Subcutaneous abdominal adipose tissue (tissue), 5 donors: ENCODE results near the gene STK16.

Experiments
- H3K27ac ChIP-seq: one replicate; pipeline ENCODE4 v1.7.0; 2013; ENCODE audit warnings: low read depth, mild to moderate bottlenecking, inconsistent platforms, low read length, moderate library complexity
- H3K27me3 ChIP-seq, 5 donors: one replicate each; pipeline ENCODE4 v1.7.0; 2013; ENCODE audit warnings: low read length in 5 of 5, inconsistent platforms in 1 of 5; ENCODE audit not compliant: control insufficient read depth in 5 of 5, insufficient read depth in 4 of 5
- H3K36me3 ChIP-seq, 5 donors: one replicate each; pipeline ENCODE4 v1.7.0; 2013; ENCODE audit warnings: low read length in 5 of 5; ENCODE audit not compliant: control insufficient read depth in 5 of 5, insufficient read depth in 5 of 5
- H3K4me1 ChIP-seq, 5 donors: one replicate each; pipeline ENCODE4 v1.7.0; 2013; ENCODE audit warnings: low read length in 5 of 5, mild to moderate bottlenecking in 3 of 5, moderate library complexity in 1 of 5; ENCODE audit not compliant: control insufficient read depth in 5 of 5, insufficient read depth in 5 of 5
- H3K4me3 ChIP-seq, 5 donors: one replicate each; pipeline ENCODE4 v1.7.0; 2013; ENCODE audit warnings: low read length in 5 of 5, low read depth in 1 of 5
- H3K9ac ChIP-seq, 5 donors: one replicate each; pipeline ENCODE4 v1.7.0; 2013; ENCODE audit warnings: low read length in 5 of 5, mild to moderate bottlenecking in 4 of 5, moderate library complexity in 3 of 5
- H3K9me3 ChIP-seq, 5 donors: one replicate each; pipeline ENCODE4 v1.7.0; 2013; ENCODE audit warnings: low read length in 5 of 5; ENCODE audit not compliant: control insufficient read depth in 5 of 5
- donor health status: healthy.
- donor health status: healthy.
- donor health status: healthy.
- donor health status: healthy.
- donor health status: healthy.

Gene STK16

GRCh38 chr2:219279151-219279915 is 34.1 kb downstream of the STK16 start, which contains the start of gene DNAJB2:
Gene DNAJB2, plus strand, starts transcription at chr2:219279366. Its CDS starts 468 bp downstream, at chr2:219279834.
- Histone ChIP-seq H3K27ac (peak within 1 kb of the TSS; percentile 95), H3K4me1 (peaks cover 6 to 30% (median 26%) of the 10 kb centered on the region in 5 donors)

GRCh38 chr2:219279916-219280516 is 34.7 kb downstream of the STK16 start:
- Histone ChIP-seq H3K4me1 (peaks cover 6 to 30% (median 26%) of the 10 kb centered on the region in 5 donors), H3K27me3 (no peaks in the 10 kb centered on the region), H3K4me3 (peak overlapping the region; percentile 67 to 90 (median 82)), H3K9me3 (no peaks in the 10 kb centered on the region), H3K27ac (peak overlapping the region; percentile 95), H3K9ac (peak overlapping the region; percentile 67 to 92 (median 74)), H3K36me3 (peaks cover 0 to 47% (median 45%) of the 10 kb centered on the region in 5 donors)

More at GRCh38 chr2:219279151-219279915, 34.1 kb downstream of the STK16 start, which contains the start of gene DNAJB2:
- H3K9ac ChIP-seq: peak within 1 kb of the TSS; percentile 70 to 92 (median 81)
- no peaks in the 10 kb centered on the region for H3K27me3 ChIP-seq
- peak within 1 kb of the TSS; percentile 67 to 90 (median 82) for H3K4me3 ChIP-seq
- H3K36me3 ChIP-seq: peaks cover 0 to 41% (median 38%) of the 10 kb centered on the region in 5 donors
- no peaks in the 10 kb centered on the region for H3K9me3 ChIP-seq

GRCh38 chr2:219280651-219281050 is 35.4 kb downstream of the STK16 start:
- peak overlapping the region in 1 of 5 donors; percentile 82 for H3K4me3 ChIP-seq
- no peaks in the 10 kb centered on the region for H3K27me3 ChIP-seq
- peaks cover 6 to 31% (median 29%) of the 10 kb centered on the region in 5 donors for H3K4me1 ChIP-seq
- H3K27ac ChIP-seq: peak overlapping the region; percentile 95
- peaks cover 0 to 53% (median 51%) of the 10 kb centered on the region in 5 donors for H3K36me3 ChIP-seq
- H3K9ac ChIP-seq: no peak overlapping the region
- no peaks in the 10 kb centered on the region for H3K9me3 ChIP-seq

GRCh38 chr2:219281588-219281987 is 36.3 kb downstream of the STK16 start:
- H3K27ac ChIP-seq: no peak overlapping the region
- no peaks in the 10 kb centered on the region for H3K27me3 ChIP-seq
- peaks cover 6 to 38% (median 35%) of the 10 kb centered on the region in 5 donors for H3K4me1 ChIP-seq
- H3K9ac ChIP-seq: no peak overlapping the region
- H3K4me3 ChIP-seq: no peak overlapping the region
- peaks cover 0 to 60% (median 53%) of the 10 kb centered on the region in 5 donors for H3K36me3 ChIP-seq
- no peaks in the 10 kb centered on the region for H3K9me3 ChIP-seq

GRCh38 chr2:219282375-219282774 is 37.1 kb downstream of the STK16 start:
- Histone ChIP-seq H3K4me3 (no peak overlapping the region), H3K27ac (no peak overlapping the region), H3K9ac (no peak overlapping the region), H3K36me3 (peaks cover 0 to 63% (median 53%) of the 10 kb centered on the region in 5 donors), H3K9me3 (no peaks in the 10 kb centered on the region), H3K27me3 (no peaks in the 10 kb centered on the region), H3K4me1 (peaks cover 6 to 41% (median 36%) of the 10 kb centered on the region in 5 donors)

GRCh38 chr2:219282943-219283581 is 37.8 kb downstream of the STK16 start:
- Histone ChIP-seq H3K27me3 (no peaks in the 10 kb centered on the region), H3K36me3 (peaks cover 0 to 63% (median 53%) of the 10 kb centered on the region in 5 donors), H3K4me3 (no peak overlapping the region), H3K9me3 (no peaks in the 10 kb centered on the region), H3K9ac (no peak overlapping the region), H3K4me1 (peaks cover 4 to 37% (median 31%) of the 10 kb centered on the region in 5 donors), H3K27ac (no peak overlapping the region)

GRCh38 chr2:219284501-219285372 is 39.5 kb downstream of the STK16 start:
- Histone ChIP-seq H3K9me3 (no peaks in the 10 kb centered on the region), H3K9ac (no peak overlapping the region), H3K27me3 (no peaks in the 10 kb centered on the region), H3K27ac (peak overlapping the region; percentile 30), H3K36me3 (peaks cover 0 to 63% (median 53%) of the 10 kb centered on the region in 5 donors), H3K4me1 (peaks cover 2 to 35% (median 26%) of the 10 kb centered on the region in 5 donors), H3K4me3 (no peak overlapping the region)

- H3K27me3 ChIP-seq: no peaks in the 10 kb centered on the region
- peaks cover 0 to 63% (median 52%) of the 10 kb centered on the region in 5 donors for H3K36me3 ChIP-seq
- no peaks in the 10 kb centered on the region for H3K9me3 ChIP-seq
- H3K4me3 ChIP-seq: no peak overlapping the region
- peaks cover 0 to 34% (median 25%) of the 10 kb centered on the region in 5 donors for H3K4me1 ChIP-seq
- peak overlapping the region; percentile 30 for H3K27ac ChIP-seq
- H3K9ac ChIP-seq: no peak overlapping the region
Observed at GRCh38 chr2:219285373-219285735, 40.1 kb downstream of the STK16 start.

- Histone ChIP-seq H3K27me3 (no peaks in the 10 kb centered on the region), H3K9ac (no peak overlapping the region), H3K4me1 (peaks cover 0 to 31% (median 23%) of the 10 kb centered on the region in 5 donors), H3K4me3 (no peak overlapping the region), H3K36me3 (peaks cover 0 to 59% (median 51%) of the 10 kb centered on the region in 5 donors), H3K27ac (peak overlapping the region; percentile 46), H3K9me3 (no peaks in the 10 kb centered on the region)
Observed at GRCh38 chr2:219285894-219286425, 40.7 kb downstream of the STK16 start.
